K562 (cell line): ENCODE results near the gene BEST3. TPM values are rescaled to one million over a fixed set of nuclear protein-coding genes. Genes with fewer than 3 reads are reported as not detected.

Experiments
- CHD1 ChIP-seq: fragments of 200-600 bp; sonication (generic); IDR thresholded peaks from one replicate; pipeline ENCODE4 v1.6.1; 2012; ENCODE audit warnings: mild to moderate bottlenecking, moderate library complexity, low read length, inconsistent platforms
- CREB3 ChIP-seq: fragments of 450-650 bp; conservative IDR thresholded peaks from 2 replicates; pipeline ENCODE4 v1.6.1; 2016; ENCODE audit warnings: missing genetic modification characterization, low read depth, mild to moderate bottlenecking, missing compliant biosample characterization, moderate library complexity
- MAX ChIP-seq: sonication (generic); formaldehyde crosslinking; IDR thresholded peaks from 2 replicates; pipeline ENCODE4 v1.9.0; 2022; ENCODE audit warnings: mild to moderate bottlenecking, missing genetic modification reagents
- MXD1 ChIP-seq: fragments of 250-450 bp; sonication (Bioruptor Pico); IDR thresholded peaks from 2 replicates; pipeline ENCODE4 v1.8.0; 2021; ENCODE audit warnings: borderline replicate concordance, mild to moderate bottlenecking, moderate library complexity; ENCODE audit not compliant: poor library complexity, severe bottlenecking
- REST ChIP-seq, 2 experiments: fragments of 450-650 bp; formaldehyde crosslinking in 1 of 2; IDR thresholded peaks; 2 replicates each; pipeline versions ENCODE4 v1.4.0 to v1.6.1; 2014 to 2020; ENCODE audit warnings: mild to moderate bottlenecking in 2 of 2, borderline replicate concordance in 1 of 2, low read depth in 1 of 2
- TFAP4 ChIP-seq: sonication (generic); formaldehyde crosslinking; IDR thresholded peaks from 2 replicates; pipeline ENCODE4 v1.8.0; 2022; ENCODE audit warnings: missing genetic modification reagents, mild to moderate bottlenecking, moderate library complexity, borderline replicate concordance
- VEZF1 ChIP-seq: fragments of 200-800 bp; sonication (Bioruptor generic); IDR thresholded peaks from 2 replicates; pipeline ENCODE4 v1.6.1; 2017; ENCODE audit warnings: missing genetic modification characterization, missing compliant biosample characterization
- polyA plus RNA-seq, 8 experiments: library from polyadenylated mRNA; depleted of rRNA in 4 of 8; stranded (reverse) in 5 of 8; unstranded in 3 of 8; fragments of >200 nt; fragmentation: Nextera tagmentation in 2 of 8; fragmentation: Illumina TruSeq in 1 of 8; extraction: Ambion mirVana in 2 of 8; extraction: Trizol in 1 of 8; gene quantifications; 2 replicates each; pipeline versions ENCODE4 v1.2.1 to v1.2.3, GENCODE V29; 2011 to 2014; ENCODE audit warnings: inconsistent platforms in 1 of 8, missing spikeins in 1 of 8
- total RNA-seq, 7 experiments: library from RNA; depleted of rRNA in 6 of 7; stranded (reverse); fragments of >200 nt in 6 of 7; fragmentation: Illumina TruSeq in 2 of 7; extraction: Trizol in 2 of 7; gene quantifications; 2 replicates each; pipeline versions ENCODE4 v1.2.1 to v1.2.3, GENCODE V29; 2011 to 2021; ENCODE audit warnings: low replicate concordance in 1 of 7

Gene BEST3
- total and polyA plus RNA-seq, 9 of the 15 experiments (the other 6 are each of a cell fraction or from before 2014, with no cell fraction given): 0.15 TPM; not detected in 8

- TF ChIP-seq MXD1: no peak
- TF ChIP-seq REST (IDR thresholded peaks at IDR 0.05; ENCODE audit: borderline replicate concordance): peak; percentile 20; the same call in 1 of the 2 replicates
- TF ChIP-seq REST (CRISPR knock-in tag; IDR thresholded peaks at IDR 0.05; ENCODE audit: low read depth): no peak
- peak; percentile 21; the same call in 1 of the 2 replicates for TF ChIP-seq TFAP4
- TF ChIP-seq VEZF1 (CRISPR knock-in tag): no peak
- TF ChIP-seq CREB3 (tag): no peak
- TF ChIP-seq CHD1: no peak
- TF ChIP-seq MAX (CRISPR knock-in tag): peak; percentile 41; the same call in 1 of the 2 replicates
Measured at GRCh38 chr12:69688471-69689427, 10.4 kb downstream of the BEST3 start (continued).
